Activated CD4-positive, alpha-beta T cell treated with anti-CD3 and anti-CD28 coated beads, Interleukin-10, Interleukin-2, amounts not matched to agents 100 ng/mL and 50 ng/mL, durations not matched to agents 16 hours and 8 hours (primary cell): Measurements from ENCODE around the gene TIGD2.
"Not testable (repeated sequence)": the region's sequence is repeated elsewhere in the genome, so short reads cannot be mapped to it uniquely, and the experiment has no call there.

Source experiments
- DNase-seq: peaks from one replicate; pipeline ENCODE4 v3.0.0-alpha.2; 2020

TIGD2 gene

GRCh38 chr4:89119836-89120235 lies 8.5 kb downstream of the TIGD2 start:
- no peak for DNase-seq

GRCh38 chr4:89121387-89122068 lies 10.2 kb downstream of the TIGD2 start:
- no peak for DNase-seq

DNA sequence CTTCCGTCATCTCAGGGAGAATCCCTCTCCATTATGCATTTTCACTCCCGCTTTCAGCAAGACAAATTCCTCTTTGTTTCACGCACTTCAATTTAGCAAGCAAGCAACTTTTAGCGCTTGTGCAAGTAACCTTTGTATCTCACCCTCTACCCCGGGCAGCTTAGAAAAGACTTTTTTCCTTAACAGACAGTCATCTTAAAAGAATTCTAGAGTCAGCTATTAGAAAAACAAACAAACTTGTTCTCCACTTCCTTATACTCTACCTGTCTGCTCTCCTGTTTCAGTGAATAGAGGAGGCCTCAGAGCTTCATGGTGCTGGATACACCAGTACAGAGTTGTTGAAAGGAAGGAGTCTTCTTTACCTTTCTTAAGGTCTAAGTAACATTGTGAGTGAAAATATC lies 12.1 kb downstream of the TIGD2 start:
- no peak for DNase-seq

- DNase-seq, result no peak
Observed at GRCh38 chr4:89125901-89126782, 14.8 kb downstream of the TIGD2 start.

- no peak for DNase-seq
Observed at GRCh38 chr4:89129080-89129640, 17.8 kb downstream of the TIGD2 start.

DNA sequence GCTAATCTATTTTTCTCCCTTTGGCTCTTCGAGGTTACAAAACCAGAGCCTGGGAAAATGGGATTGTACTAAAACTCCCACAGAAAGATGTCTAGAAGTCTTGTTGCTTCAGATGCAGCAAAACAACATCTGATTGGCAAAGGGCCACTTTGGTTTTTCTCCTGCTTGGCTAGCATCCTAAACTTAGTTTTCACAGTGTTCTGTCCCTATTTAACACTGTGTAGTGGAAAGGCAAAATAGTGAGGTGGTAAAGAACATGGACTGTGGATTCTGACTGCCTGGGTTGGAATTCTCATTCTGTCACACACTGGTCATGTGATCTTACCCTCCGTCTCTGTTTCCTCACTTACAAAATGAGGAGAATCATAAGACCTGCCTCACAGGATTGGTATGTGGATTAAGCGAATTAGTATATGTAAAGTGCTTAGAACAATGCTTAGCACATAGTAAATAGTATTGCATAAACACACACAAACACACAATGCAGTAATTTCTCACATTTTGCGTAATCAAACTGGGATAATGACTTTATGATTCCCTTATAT lies 23.5 kb downstream of the TIGD2 start:
- no peak for DNase-seq

GRCh38 chr4:89136525-89136924 lies 25.2 kb downstream of the TIGD2 start:
- no peak for DNase-seq

DNA sequence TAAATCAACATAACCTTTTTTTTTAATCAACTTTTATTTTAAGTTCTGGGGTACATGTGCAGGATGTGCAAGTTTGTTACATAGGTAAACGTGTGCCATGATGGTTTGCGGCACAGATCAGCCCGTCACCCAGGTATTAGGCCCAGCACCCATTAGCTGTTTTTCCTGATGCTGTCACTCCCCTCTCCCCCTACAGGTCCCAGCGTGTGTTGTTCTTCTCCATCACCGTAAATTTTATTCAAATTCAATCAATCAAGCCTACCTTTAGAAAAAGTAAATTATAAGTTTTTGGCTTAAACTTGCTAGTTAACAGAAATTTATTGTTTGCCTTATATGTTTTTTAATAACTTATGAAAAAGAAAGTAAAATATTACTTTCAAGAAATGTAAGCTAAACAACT lies 25.9 kb downstream of the TIGD2 start:
- DNase-seq, result no peak

GRCh38 chr4:89137695-89138094 lies 26.4 kb downstream of the TIGD2 start:
- no peak for DNase-seq

- no peak for DNase-seq
Observed at GRCh38 chr4:89140168-89140759, 28.9 kb downstream of the TIGD2 start.

DNA sequence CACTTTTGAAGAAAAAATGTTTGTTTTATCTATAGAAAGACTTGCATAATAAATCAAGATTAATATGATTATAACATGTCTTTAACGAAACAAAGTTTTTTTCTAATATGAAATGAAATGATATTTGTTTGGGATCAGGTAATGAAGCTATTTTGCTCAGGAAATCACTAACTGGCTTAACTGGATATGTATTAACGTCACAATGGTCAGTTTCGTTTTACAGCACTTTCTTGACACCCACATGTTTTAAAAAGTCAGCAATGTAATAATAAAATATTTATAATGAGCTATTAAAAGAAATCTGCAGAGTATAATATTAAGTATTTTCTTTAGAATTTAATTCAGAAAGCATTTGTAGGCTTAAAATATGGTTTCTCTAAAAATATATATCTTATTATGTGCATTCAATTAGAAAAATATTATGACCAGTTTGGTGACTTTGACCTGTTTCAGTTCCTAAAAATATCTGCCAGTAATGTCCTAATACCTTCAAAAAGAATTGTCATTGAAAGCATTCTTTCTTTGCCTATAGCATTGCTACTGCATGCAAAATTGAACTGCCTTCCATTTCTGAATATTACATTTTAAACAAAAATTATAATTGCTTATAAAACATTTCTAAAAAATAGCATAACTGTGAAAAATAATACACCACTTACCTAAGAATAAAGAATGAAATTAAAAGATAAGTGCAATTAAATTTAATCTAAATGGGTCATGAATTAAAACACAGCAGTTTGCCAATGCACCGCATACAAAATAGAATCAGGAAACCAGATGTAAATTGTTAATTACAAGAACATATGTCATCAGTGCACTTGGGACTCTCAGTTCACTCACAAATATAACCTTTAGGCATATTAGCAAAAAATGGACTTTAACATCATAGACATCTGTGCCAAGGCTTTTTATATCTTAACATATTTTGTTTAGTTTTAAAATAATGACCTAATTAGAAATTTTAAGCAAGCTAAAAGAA lies 31.6 kb downstream of the TIGD2 start:
- no peak for DNase-seq

- not testable (repeated sequence) for DNase-seq
Observed at GRCh38 chr4:89144652-89145051, 33.3 kb downstream of the TIGD2 start.

- no peak for DNase-seq
Observed at GRCh38 chr4:89146196-89146595, 34.9 kb downstream of the TIGD2 start.

DNA sequence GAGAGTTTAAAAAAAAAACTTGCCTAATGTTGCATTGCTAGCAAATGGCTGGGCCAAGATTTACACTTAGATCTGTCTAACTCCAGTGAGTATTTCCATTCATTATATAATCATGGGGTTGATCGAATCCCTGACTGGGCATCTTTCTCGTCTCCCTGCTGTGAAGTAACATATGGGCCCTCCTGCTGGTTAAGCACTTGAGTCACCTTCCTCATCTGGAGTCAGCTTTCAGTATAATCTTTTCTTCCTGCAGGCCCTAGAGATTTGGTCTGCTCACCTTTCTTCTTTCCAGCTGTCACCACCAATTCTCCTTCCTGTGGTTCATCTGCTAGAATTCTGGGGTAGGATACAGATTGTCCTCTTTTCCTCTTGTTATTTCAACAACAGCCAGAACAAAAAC lies 41.6 kb downstream of the TIGD2 start:
- DNase-seq, result no peak

GRCh38 chr4:89156174-89156914 lies 45.0 kb downstream of the TIGD2 start:
- no peak for DNase-seq

DNA sequence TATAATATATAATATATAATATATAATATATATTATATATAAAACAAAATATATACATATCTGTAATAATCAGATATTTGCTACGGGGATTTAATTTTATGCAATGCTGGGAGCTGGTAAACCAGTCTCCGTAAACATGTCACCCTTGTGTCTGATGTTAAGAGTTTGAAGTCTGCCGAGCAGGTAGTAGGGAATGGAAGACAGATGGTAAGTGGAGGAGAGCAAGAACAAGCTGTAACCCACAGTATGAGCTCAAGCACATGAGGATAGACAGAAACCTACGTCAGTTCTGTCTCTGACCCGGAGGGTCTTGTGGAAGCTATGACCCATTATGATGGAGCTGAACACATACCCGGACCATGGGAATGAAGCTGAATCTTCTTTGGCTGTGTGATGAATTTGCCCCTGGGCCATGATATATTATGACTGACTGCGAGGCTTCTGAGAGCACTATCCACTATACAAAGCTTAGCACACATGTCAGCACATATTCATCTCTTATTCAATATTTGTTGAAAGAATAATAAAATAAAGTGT lies 46.2 kb downstream of the TIGD2 start:
- no peak for DNase-seq

DNA sequence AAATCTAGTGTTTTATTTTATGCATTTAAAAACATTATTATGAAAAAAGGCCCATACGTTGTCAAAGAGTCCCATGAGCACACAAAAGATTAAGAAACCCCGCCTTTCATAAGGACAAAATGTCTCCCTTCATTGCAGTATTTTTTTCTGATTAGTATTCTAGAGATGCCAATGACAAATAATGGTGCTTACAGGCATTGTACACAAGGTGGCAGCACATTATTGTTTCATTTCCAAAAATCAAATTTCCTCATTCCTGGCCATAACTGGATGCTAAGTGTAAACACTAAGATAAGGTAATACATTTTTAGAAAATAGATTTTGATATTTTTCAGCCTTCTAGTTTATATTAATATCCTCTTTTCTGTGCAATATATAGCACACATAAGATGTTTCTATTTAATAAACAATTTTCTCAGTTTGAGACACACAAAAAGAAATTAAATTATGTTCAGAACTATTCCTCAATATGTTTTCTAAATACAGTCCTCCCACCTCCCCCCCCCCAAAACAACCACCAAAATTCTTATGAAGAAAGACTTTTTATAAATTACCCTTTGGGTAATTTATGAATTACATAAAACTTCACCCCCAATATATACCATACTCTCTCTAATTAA lies 47.7 kb downstream of the TIGD2 start:
- DNase-seq, result peak; percentile 42

DNA sequence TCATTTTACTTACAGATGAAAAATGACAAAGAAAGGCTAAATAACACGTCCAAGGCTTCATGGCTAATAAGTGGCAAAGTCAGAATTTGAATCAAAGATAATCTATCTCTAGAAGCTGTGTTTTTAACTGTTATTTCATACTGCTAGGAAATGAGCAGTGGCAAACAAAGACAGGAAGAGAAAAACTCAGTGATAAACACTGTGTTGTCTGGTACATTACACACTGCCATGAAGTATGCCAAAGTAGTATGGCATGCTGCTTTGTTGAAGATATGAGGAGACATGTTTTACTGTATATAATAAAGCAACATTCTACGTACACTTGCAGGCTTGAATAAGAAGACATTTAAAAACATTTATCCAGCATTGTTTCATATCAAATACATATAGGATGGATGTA lies 49.5 kb downstream of the TIGD2 start:
- no peak for DNase-seq

DNA sequence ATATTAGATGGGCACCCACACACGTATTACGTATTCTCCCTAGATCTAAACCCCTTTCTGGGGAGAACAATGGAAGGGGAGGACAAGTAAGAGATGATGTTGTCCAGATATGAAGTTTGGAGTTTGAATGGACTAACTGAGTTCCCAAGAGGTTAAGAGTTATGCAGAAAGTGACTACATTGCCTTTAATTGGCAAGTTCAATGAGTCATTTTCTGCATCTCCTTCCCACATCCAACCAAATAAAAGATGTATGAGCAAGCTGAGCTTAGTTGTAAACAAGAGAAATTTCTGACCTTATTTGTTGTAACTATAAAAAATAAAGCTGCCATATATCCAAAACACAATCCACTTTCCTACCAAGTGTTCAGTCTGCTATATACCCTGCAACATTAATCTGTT lies 50.5 kb downstream of the TIGD2 start:
- no peak for DNase-seq

- no peak for DNase-seq
Observed at GRCh38 chr4:89162496-89162895, 51.2 kb downstream of the TIGD2 start.

DNA sequence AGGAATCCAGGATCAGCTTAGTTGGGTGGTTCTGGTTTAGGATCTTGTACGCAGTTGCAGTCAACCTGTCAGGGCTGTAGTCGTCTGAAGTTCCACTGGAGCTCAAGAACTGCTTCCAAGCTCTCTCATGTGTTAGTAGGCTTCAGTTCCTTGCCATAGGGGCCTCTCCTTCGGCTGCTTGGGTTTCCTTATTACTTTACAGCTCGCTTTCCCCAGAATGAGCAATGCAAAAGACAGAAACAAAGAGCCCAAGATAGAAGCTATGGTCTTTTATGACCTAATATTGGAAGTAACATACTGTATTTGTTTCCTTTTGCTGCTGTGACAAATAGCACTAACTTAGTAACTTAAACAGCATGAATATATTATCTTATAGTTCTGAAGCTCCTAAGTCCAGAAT lies 51.7 kb downstream of the TIGD2 start:
- peak; percentile 42 for DNase-seq
